Measurements from ENCODE around the gene SYT17.

GRCh38 chr16:19301931-19302330, 133.9 kb downstream of the SYT17 start:
- TF ChIP-seq PRDM10 (tag by site-specific recombination; IDR thresholded peaks at IDR 0.05) (no peak), BCL11A (tag by site-specific recombination; IDR thresholded peaks at IDR 0.05; ENCODE audit: low read depth) (no peak), YY1 (tag by site-specific recombination; IDR thresholded peaks at IDR 0.05) (no peak), ZNF558 (tag by site-specific recombination; IDR thresholded peaks at IDR 0.05) (no peak), CTCF (tag by site-specific recombination; IDR thresholded peaks at IDR 0.05) (no peak), ZBTB44 (tag by site-specific recombination; IDR thresholded peaks at IDR 0.05) (no peak), ZFHX2 (tag by site-specific recombination; conservative IDR thresholded peaks at IDR 0.05) (no peak), ZNF398 (tag by site-specific recombination; IDR thresholded peaks at IDR 0.05) (no peak), GLIS2 (tag by site-specific recombination; IDR thresholded peaks at IDR 0.05) (no peak)
